Measurements from ENCODE around the gene ASGR2.

The ASGR2 gene

GRCh38 chr17:7139400-7139799, 24.8 kb upstream of the ASGR2 start:
- TF ChIP-seq CTCF (conservative IDR thresholded peaks at IDR 0.05): no peak
- no peak overlapping the region for H3K27ac ChIP-seq

GRCh38 chr17:7138800-7139381, 24.3 kb upstream of the ASGR2 start:
- no peak overlapping the region for H3K27ac ChIP-seq
- no peak for TF ChIP-seq CTCF (conservative IDR thresholded peaks at IDR 0.05)

DNA sequence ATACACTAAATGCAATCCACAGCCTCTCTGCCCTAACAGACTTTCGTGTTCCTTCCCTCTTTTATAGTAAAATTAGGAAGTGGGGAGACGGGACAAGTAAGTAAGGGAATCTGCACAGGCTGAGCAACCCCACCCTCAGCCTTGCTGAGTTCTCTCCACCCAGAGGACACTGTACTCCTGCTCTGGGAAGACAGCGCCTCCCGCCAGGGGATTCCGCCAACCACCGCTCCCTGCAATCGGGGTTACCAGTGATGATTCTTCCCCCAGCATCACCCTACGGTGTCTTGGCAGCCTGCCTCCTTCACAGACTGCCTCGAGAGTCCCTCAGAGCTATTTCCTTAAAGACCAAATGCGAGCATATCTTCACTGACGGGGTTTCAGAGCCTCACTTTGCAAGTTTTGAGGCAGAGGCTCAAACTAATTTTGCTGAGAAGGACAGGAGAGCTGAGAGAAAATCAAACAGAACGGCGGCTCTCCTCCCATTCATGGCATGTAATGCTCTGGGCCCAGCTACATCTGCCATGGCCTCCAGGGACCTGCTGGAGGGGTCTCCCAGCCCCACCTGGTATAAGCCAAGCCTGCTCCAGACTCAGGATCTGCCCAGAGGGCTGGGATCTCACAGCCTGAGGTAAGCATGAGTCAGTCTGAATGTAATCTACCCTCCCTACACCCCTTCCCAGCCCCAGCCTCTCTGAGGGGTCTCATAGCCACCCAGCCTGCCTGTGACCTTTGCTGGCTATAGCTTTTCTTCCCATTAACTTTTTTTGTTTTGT, 22.7 kb upstream of the ASGR2 start:
- TF ChIP-seq CTCF (conservative IDR thresholded peaks at IDR 0.05): no peak
- no peak overlapping the region for H3K27ac ChIP-seq

- no peak overlapping the region for H3K27ac ChIP-seq
- peak; percentile 83 for TF ChIP-seq CTCF (conservative IDR thresholded peaks at IDR 0.05)
These were observed 21.8 kb upstream of the ASGR2 start for GRCh38 chr17:7136266-7136877.

GRCh38 chr17:7133916-7134315, 19.3 kb upstream of the ASGR2 start:
- no peak for TF ChIP-seq CTCF (conservative IDR thresholded peaks at IDR 0.05)

DNA sequence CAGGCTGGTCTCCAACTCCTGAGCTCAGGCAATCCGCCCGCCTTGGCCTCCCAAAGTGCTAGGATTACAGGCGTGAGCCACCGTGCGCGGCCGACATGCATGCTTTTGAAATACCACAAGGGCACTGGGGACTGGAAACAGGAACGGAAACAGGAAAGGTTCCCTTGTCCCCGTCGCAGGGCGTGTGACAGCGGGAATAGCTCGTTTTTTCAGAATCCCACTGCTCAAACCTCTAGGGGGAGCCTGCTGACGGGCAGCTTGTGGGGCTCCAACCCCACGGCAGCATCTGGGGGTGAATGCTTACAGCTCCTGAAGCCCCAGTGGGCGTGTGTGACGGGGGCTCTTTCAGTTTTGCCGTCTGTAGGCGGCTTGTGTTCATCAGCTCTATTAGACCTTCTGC, 18.8 kb upstream of the ASGR2 start:
- TF ChIP-seq CTCF (conservative IDR thresholded peaks at IDR 0.05): no peak
- no peak overlapping the region for H3K27ac ChIP-seq

More at GRCh38 chr17:7133916-7134315, 19.3 kb upstream of the ASGR2 start:
- H3K27ac ChIP-seq: no peak overlapping the region

GRCh38 chr17:7132511-7133094, 18.0 kb upstream of the ASGR2 start:
- TF ChIP-seq CTCF (conservative IDR thresholded peaks at IDR 0.05): no peak
- H3K27ac ChIP-seq: no peak overlapping the region
